Measurements from ENCODE around the gene IFFO2. TPM values are rescaled to one million over a fixed set of nuclear protein-coding genes. Genes with fewer than 3 reads are reported as not detected.

Gene IFFO2
- total RNA-seq, 2 experiments from 2014 or later: 48.3 to 62.7 TPM

GRCh38 chr1:18991585-18991984 is 35.1 kb upstream of the IFFO2 start:
- Mint-ChIP-seq H3K27ac (no peak overlapping the region), H3K4me3 (no peak overlapping the region), H3K4me1 (no peaks in the 10 kb centered on the region), H3K27me3 (peaks cover 8% of the 10 kb centered on the region), H3K36me3 (ENCODE audit: low read depth) (no peaks in the 10 kb centered on the region), H3K9me3 (ENCODE audit: low read depth) (no peaks in the 10 kb centered on the region)
- intact Hi-C loops (cut with DNase I, micrococcal nuclease): no loop called here
- ATAC-seq (no peak), DNase-seq (no peak)
- CTCF ChIA-PET: no interaction called here
- POLR2A ChIA-PET: no interaction called here

- no peak overlapping the region for H3K27ac Mint-ChIP-seq
- no peaks in the 10 kb centered on the region for H3K36me3 Mint-ChIP-seq (ENCODE audit: low read depth)
- ATAC-seq (no peak), DNase-seq (no peak)
- CTCF ChIA-PET: interaction anchor here (0.6 to 0.9 kb wide), 3 partner anchors 24 to 86 kb away, joined by 3 read pairs; no protein-coding TSS in a partner anchor
- peaks cover 8% of the 10 kb centered on the region for H3K27me3 Mint-ChIP-seq
- intact Hi-C loops (cut with DNase I, micrococcal nuclease): no loop called here
- H3K4me1 Mint-ChIP-seq: no peaks in the 10 kb centered on the region
- POLR2A ChIA-PET: no interaction called here
- no peak overlapping the region for H3K4me3 Mint-ChIP-seq
- no peaks in the 10 kb centered on the region for H3K9me3 Mint-ChIP-seq (ENCODE audit: low read depth)
Measured at GRCh38 chr1:18989896-18990295, 33.4 kb upstream of the IFFO2 start.

- H3K9me3 Mint-ChIP-seq (ENCODE audit: low read depth): no peaks in the 10 kb centered on the region
- peaks cover 8% of the 10 kb centered on the region for H3K27me3 Mint-ChIP-seq
- H3K27ac Mint-ChIP-seq: no peak overlapping the region
- DNase-seq (no peak), ATAC-seq (no peak)
- ChIA-PET CTCF (interaction anchor here (0.6 to 0.9 kb wide), 3 partner anchors 24 to 78 kb away, joined by 3 to 4 read pairs (median 3); no protein-coding TSS in a partner anchor), POLR2A (no interaction called here)
- no peak overlapping the region for H3K4me3 Mint-ChIP-seq
- intact Hi-C loops (cut with DNase I, micrococcal nuclease): no loop called here
- H3K4me1 Mint-ChIP-seq: no peaks in the 10 kb centered on the region
- no peaks in the 10 kb centered on the region for H3K36me3 Mint-ChIP-seq (ENCODE audit: low read depth)
Measured at GRCh38 chr1:18989176-18989799, 32.8 kb upstream of the IFFO2 start.

GRCh38 chr1:18981242-18981641 is 24.8 kb upstream of the IFFO2 start:
- Mint-ChIP-seq H3K27me3 (peaks cover 20% of the 10 kb centered on the region), H3K9me3 (ENCODE audit: low read depth) (peaks cover 16% of the 10 kb centered on the region), H3K27ac (no peak overlapping the region), H3K4me1 (peaks cover 2% of the 10 kb centered on the region), H3K4me3 (no peak overlapping the region), H3K36me3 (ENCODE audit: low read depth) (peaks cover 6% of the 10 kb centered on the region)
- DNase-seq (no peak), ATAC-seq (no peak)
- intact Hi-C loops (cut with DNase I, micrococcal nuclease): no loop called here
- CTCF ChIA-PET: interaction anchor here (0.6 kb wide), 1 partner anchor 218 kb away, joined by 3 read pairs; no protein-coding TSS in a partner anchor
- POLR2A ChIA-PET: no interaction called here

GRCh38 chr1:18978706-18979105 is 22.2 kb upstream of the IFFO2 start:
- H3K9me3 Mint-ChIP-seq (ENCODE audit: low read depth): peaks cover 16% of the 10 kb centered on the region
- POLR2A ChIA-PET: no interaction called here

GRCh38 chr1:18977428-18977827 is 21.0 kb upstream of the IFFO2 start:
- ChIA-PET POLR2A (no interaction called here), CTCF (no interaction called here)
- Mint-ChIP-seq H3K27ac (no peak overlapping the region), H3K4me3 (no peak overlapping the region), H3K27me3 (peaks cover 18% of the 10 kb centered on the region), H3K36me3 (ENCODE audit: low read depth) (peaks cover 6% of the 10 kb centered on the region), H3K9me3 (ENCODE audit: low read depth) (peaks cover 16% of the 10 kb centered on the region), H3K4me1 (peaks cover 8% of the 10 kb centered on the region)
- DNase-seq: no peak
- intact Hi-C loops (cut with DNase I, micrococcal nuclease): loop anchor here in 1 of 2 experiments (5.0 kb wide), 1 partner anchor 50 kb away; no protein-coding TSS in a partner anchor
- no peak for ATAC-seq

More at GRCh38 chr1:18978706-18979105, 22.2 kb upstream of the IFFO2 start:
- H3K4me3 Mint-ChIP-seq: no peak overlapping the region
- ATAC-seq: no peak
- peaks cover 20% of the 10 kb centered on the region for H3K27me3 Mint-ChIP-seq
- H3K27ac Mint-ChIP-seq: no peak overlapping the region
- no peak for DNase-seq
- peaks cover 6% of the 10 kb centered on the region for H3K36me3 Mint-ChIP-seq (ENCODE audit: low read depth)
- peaks cover 2% of the 10 kb centered on the region for H3K4me1 Mint-ChIP-seq
- intact Hi-C loops (cut with DNase I, micrococcal nuclease): loop anchor here in 1 of 2 experiments (5.0 kb wide), 1 partner anchor 49 kb away; no protein-coding TSS in a partner anchor
- CTCF ChIA-PET: no interaction called here

- no peak overlapping the region for H3K27ac Mint-ChIP-seq
- H3K27me3 Mint-ChIP-seq: peaks cover 13% of the 10 kb centered on the region
- ATAC-seq: no peak
Measured at GRCh38 chr1:18976096-18976495, 19.6 kb upstream of the IFFO2 start.

GRCh38 chr1:18974606-18975005 is 18.1 kb upstream of the IFFO2 start:
- ATAC-seq: no peak
- H3K9me3 Mint-ChIP-seq (ENCODE audit: low read depth): no peaks in the 10 kb centered on the region
- intact Hi-C loops (cut with DNase I, micrococcal nuclease): loop anchor here in 1 of 2 experiments (5.0 kb wide), 1 partner anchor 53 kb away; no protein-coding TSS in a partner anchor
- no peak overlapping the region for H3K4me3 Mint-ChIP-seq
- ChIA-PET CTCF (interaction anchor here (1.2 to 1.7 kb wide), 2 partner anchors 9 to 66 kb away, joined by 4 to 5 read pairs; no protein-coding TSS in a partner anchor), POLR2A (no interaction called here)
- H3K27me3 Mint-ChIP-seq: peaks cover 6% of the 10 kb centered on the region
- H3K4me1 Mint-ChIP-seq: peaks cover 8% of the 10 kb centered on the region
- H3K36me3 Mint-ChIP-seq (ENCODE audit: low read depth): no peaks in the 10 kb centered on the region
- no peak overlapping the region for H3K27ac Mint-ChIP-seq
- DNase-seq: no peak

More at GRCh38 chr1:18976096-18976495, 19.6 kb upstream of the IFFO2 start:
- CTCF ChIA-PET: interaction anchor here (1.2 to 1.7 kb wide), 3 partner anchors 8 to 69 kb away, joined by 4 to 5 read pairs (median 5); no protein-coding TSS in a partner anchor
- no peak overlapping the region for H3K4me3 Mint-ChIP-seq
- POLR2A ChIA-PET: no interaction called here
- intact Hi-C loops (cut with DNase I, micrococcal nuclease): loop anchor here in 1 of 2 experiments (5.0 kb wide), 1 partner anchor 51 kb away; no protein-coding TSS in a partner anchor
- no peak for DNase-seq
- H3K36me3 Mint-ChIP-seq (ENCODE audit: low read depth): peaks cover 3% of the 10 kb centered on the region
- H3K9me3 Mint-ChIP-seq (ENCODE audit: low read depth): peaks cover 13% of the 10 kb centered on the region
- peaks cover 8% of the 10 kb centered on the region for H3K4me1 Mint-ChIP-seq

GRCh38 chr1:18974005-18974404 is 17.5 kb upstream of the IFFO2 start:
- POLR2A ChIA-PET: no interaction called here
- Mint-ChIP-seq H3K9me3 (ENCODE audit: low read depth) (no peaks in the 10 kb centered on the region), H3K27me3 (peaks cover 4% of the 10 kb centered on the region), H3K4me3 (no peak overlapping the region), H3K36me3 (ENCODE audit: low read depth) (no peaks in the 10 kb centered on the region), H3K4me1 (peaks cover 8% of the 10 kb centered on the region), H3K27ac (no peak overlapping the region)
- intact Hi-C loops (cut with DNase I, micrococcal nuclease): no loop called here
- DNase-seq (no peak), ATAC-seq (no peak)
- CTCF ChIA-PET: interaction anchor here (0.6 to 0.8 kb wide), 3 partner anchors 67 to 704 kb away, joined by 4 read pairs; no protein-coding TSS in a partner anchor

- intact Hi-C loops (cut with DNase I, micrococcal nuclease): no loop called here
- H3K4me1 Mint-ChIP-seq: peaks cover 8% of the 10 kb centered on the region
Measured at GRCh38 chr1:18973446-18973955, 17.0 kb upstream of the IFFO2 start.

GRCh38 chr1:18972991-18973390 is 16.5 kb upstream of the IFFO2 start:
- H3K4me1 Mint-ChIP-seq: peaks cover 8% of the 10 kb centered on the region
- no peaks in the 10 kb centered on the region for H3K9me3 Mint-ChIP-seq (ENCODE audit: low read depth)
- H3K36me3 Mint-ChIP-seq (ENCODE audit: low read depth): no peaks in the 10 kb centered on the region
- H3K4me3 Mint-ChIP-seq: no peak overlapping the region
- intact Hi-C loops (cut with DNase I, micrococcal nuclease): loop anchor here (1.0 kb wide), 2 partner anchors 66 to 89 kb away; no protein-coding TSS in a partner anchor
- CTCF ChIA-PET: interaction anchor here (0.7 to 1.7 kb wide), 6 partner anchors 10 to 705 kb away, joined by 3 to 11 read pairs (median 4); no protein-coding TSS in a partner anchor
- no peak for DNase-seq
- H3K27me3 Mint-ChIP-seq: peaks cover 2% of the 10 kb centered on the region
- ATAC-seq: no peak
- POLR2A ChIA-PET: interaction anchor here (0.7 kb wide), 1 partner anchor 46 kb away, joined by 4 read pairs; no protein-coding TSS in a partner anchor
- H3K27ac Mint-ChIP-seq: no peak overlapping the region

More at GRCh38 chr1:18973446-18973955, 17.0 kb upstream of the IFFO2 start:
- Mint-ChIP-seq H3K36me3 (ENCODE audit: low read depth) (no peaks in the 10 kb centered on the region), H3K27ac (no peak overlapping the region), H3K4me3 (no peak overlapping the region), H3K9me3 (ENCODE audit: low read depth) (no peaks in the 10 kb centered on the region), H3K27me3 (peaks cover under 1% of the 10 kb centered on the region)
- DNase-seq: no peak
- CTCF ChIA-PET: interaction anchor here (0.5 to 1.3 kb wide), 5 partner anchors 61 to 704 kb away, joined by 3 to 10 read pairs (median 4); no protein-coding TSS in a partner anchor
- no peak for ATAC-seq
- POLR2A ChIA-PET: interaction anchor here (0.7 kb wide), 1 partner anchor 46 kb away, joined by 4 read pairs; no protein-coding TSS in a partner anchor

Measured in activated CD4-positive, alpha-beta T cell treated with anti-CD3 and anti-CD28 coated beads for 36 hours (primary cell).